Hepatocyte (in vitro differentiated cells): ENCODE results near the gene ALOX12. TPM values are rescaled to one million over a fixed set of nuclear protein-coding genes. Genes with fewer than 3 reads are reported as not detected.
A peak's percentile ranks its signal among the peaks of the same experiment; 100 is the strongest.

Experiments used
- DNase-seq: peaks from one replicate; pipeline ENCODE4 v3.0.0-alpha.2; 2016; ENCODE audit warnings: low spot score
- H2AFZ ChIP-seq: fragments of 200-600 bp; sonication (generic); 2 replicates; pipeline ENCODE4 v1.6.0; 2016; ENCODE audit warnings: antibody characterized with exemption, mild to moderate bottlenecking
- H3K27ac ChIP-seq: fragments of 200-600 bp; sonication (generic); 2 replicates; pipeline ENCODE4 v1.5.1; 2016; ENCODE audit warnings: mild to moderate bottlenecking
- H3K27me3 ChIP-seq: fragments of 200-600 bp; sonication (generic); 2 replicates; pipeline ENCODE4 v1.6.1; 2016
- H3K36me3 ChIP-seq: fragments of 200-600 bp; sonication (generic); replicated peaks from 2 replicates; pipeline ENCODE4 v1.5.1; 2016; ENCODE audit warnings: low read depth; ENCODE audit not compliant: insufficient read depth
- H3K4me1 ChIP-seq: fragments of 200-600 bp; sonication (generic); 2 replicates; pipeline ENCODE4 v1.5.1; 2016; ENCODE audit warnings: mild to moderate bottlenecking, moderate library complexity; ENCODE audit not compliant: insufficient read depth
- H3K4me2 ChIP-seq: fragments of 200-600 bp; sonication (generic); 2 replicates; pipeline ENCODE4 v1.6.0; 2016
- H3K4me3 ChIP-seq: fragments of 200-600 bp; sonication (generic); 2 replicates; pipeline ENCODE4 v1.5.1; 2016; ENCODE audit warnings: mild to moderate bottlenecking
- H3K79me2 ChIP-seq: fragments of 200-600 bp; sonication (generic); 2 replicates; pipeline ENCODE4 v1.6.0; 2017; ENCODE audit warnings: mild to moderate bottlenecking
- H3K9me2 ChIP-seq: fragments of 200-600 bp; sonication (generic); replicated peaks from 2 replicates; pipeline ENCODE4 v1.6.0; 2017; ENCODE audit warnings: mild to moderate bottlenecking; ENCODE audit not compliant: insufficient read depth
- H3K9me3 ChIP-seq: fragments of 200-600 bp; sonication (generic); 2 replicates; pipeline ENCODE4 v1.5.1; 2016; ENCODE audit warnings: low read depth, mild to moderate bottlenecking
- H4K20me1 ChIP-seq: fragments of 200-600 bp; sonication (generic); 2 replicates; pipeline ENCODE4 v1.6.0; 2016; ENCODE audit warnings: mild to moderate bottlenecking; ENCODE audit not compliant: insufficient read depth, poor library complexity, severe bottlenecking
- EZH2 ChIP-seq: fragments of 200-600 bp; sonication (generic); IDR thresholded peaks from 2 replicates; pipeline ENCODE4 v1.6.1; 2016; ENCODE audit warnings: antibody characterized with exemption, mild to moderate bottlenecking, borderline replicate concordance
- EZH2phosphoT487 ChIP-seq: fragments of 200-600 bp; sonication (generic); IDR thresholded peaks from one replicate; pipeline ENCODE4 v1.6.1; 2018; ENCODE audit warnings: antibody characterized with exemption, mild to moderate bottlenecking, low read depth, moderate library complexity; ENCODE audit not compliant: unreplicated experiment, severe bottlenecking
- WGBS: methylation state at CpG from one replicate; pipeline ENCODE4 v1.1.6; 2016; ENCODE audit warnings: low lambda C conversion rate; ENCODE audit errors: missing lambda C conversion rate; 5-methylcytosine and 5-hydroxymethylcytosine counted together
- polyA plus RNA-seq: library from polyadenylated mRNA; unstranded; fragments of >200 nt; fragmentation: Nextera tagmentation; extraction: Ambion mirVana; gene quantifications from 2 replicates; pipeline ENCODE4 v1.2.1, GENCODE V29; 2016
- total RNA-seq: library from RNA; depleted of rRNA; stranded (reverse); fragments of >200 nt; gene quantifications from 2 replicates; pipeline ENCODE4 v1.2.3, GENCODE V29; 2014
- TF ChIP-seq, protein P1 (sequence below): fragments of 200-600 bp; sonication (generic); IDR thresholded peaks from 2 replicates; pipeline ENCODE4 v1.5.1; 2016; ENCODE audit warnings: antibody characterized with exemption, mild to moderate bottlenecking; ENCODE audit not compliant: poor library complexity

Gene ALOX12
- total and polyA plus RNA-seq, 2 experiments from 2014 or later: 0.33 TPM; not detected in 1

DNA sequence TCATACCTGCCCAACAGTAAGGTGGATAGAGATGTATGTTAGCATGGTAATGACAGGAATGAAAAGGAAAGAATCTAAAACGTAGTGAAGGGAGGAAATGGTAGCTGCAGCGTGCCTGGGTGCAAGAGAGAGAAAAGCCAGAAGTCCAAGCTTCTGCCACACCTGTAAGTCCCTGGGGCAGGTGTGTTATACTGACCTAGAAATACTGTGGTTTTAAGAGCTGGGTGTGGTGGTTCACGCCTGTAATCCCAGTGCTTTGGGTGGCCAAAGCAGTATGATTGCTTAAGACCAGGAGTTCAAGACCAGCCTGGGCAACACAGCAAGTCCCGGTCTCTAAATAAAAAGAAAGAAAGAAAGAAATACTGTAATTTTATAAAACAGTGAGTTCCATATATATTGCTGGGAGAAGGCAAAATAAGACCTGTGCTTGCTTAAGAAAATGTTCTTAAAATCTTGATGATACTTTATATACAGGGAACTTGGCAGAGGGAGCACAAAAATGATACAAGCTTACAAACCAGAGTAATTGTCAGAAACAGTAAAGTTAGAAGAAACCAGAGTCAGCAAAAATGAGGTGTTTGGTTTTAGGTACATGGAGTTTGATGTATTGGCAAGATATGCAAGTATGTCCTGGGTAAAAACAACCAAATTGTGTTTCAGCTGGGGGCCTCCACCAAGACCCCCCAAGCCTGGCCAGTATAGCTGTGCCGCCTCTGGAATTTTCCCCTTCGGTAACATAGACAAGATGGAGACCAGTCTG is 6.6 kb downstream of the ALOX12 start:
- H3K36me3 ChIP-seq: no peaks in the 10 kb centered on the region
- no peak for DNase-seq
- peaks cover 14% of the 10 kb centered on the region for H3K79me2 ChIP-seq
- peaks cover 4% of the 10 kb centered on the region for H4K20me1 ChIP-seq
- no peak for TF ChIP-seq EZH2phosphoT487
- TF ChIP-seq, protein P1, sequence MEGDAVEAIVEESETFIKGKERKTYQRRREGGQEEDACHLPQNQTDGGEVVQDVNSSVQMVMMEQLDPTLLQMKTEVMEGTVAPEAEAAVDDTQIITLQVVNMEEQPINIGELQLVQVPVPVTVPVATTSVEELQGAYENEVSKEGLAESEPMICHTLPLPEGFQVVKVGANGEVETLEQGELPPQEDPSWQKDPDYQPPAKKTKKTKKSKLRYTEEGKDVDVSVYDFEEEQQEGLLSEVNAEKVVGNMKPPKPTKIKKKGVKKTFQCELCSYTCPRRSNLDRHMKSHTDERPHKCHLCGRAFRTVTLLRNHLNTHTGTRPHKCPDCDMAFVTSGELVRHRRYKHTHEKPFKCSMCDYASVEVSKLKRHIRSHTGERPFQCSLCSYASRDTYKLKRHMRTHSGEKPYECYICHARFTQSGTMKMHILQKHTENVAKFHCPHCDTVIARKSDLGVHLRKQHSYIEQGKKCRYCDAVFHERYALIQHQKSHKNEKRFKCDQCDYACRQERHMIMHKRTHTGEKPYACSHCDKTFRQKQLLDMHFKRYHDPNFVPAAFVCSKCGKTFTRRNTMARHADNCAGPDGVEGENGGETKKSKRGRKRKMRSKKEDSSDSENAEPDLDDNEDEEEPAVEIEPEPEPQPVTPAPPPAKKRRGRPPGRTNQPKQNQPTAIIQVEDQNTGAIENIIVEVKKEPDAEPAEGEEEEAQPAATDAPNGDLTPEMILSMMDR: no peak
- no peak for TF ChIP-seq EZH2
- H3K4me3 ChIP-seq: no peak overlapping the region
- H3K4me2 ChIP-seq: no peak overlapping the region
- peaks cover 4% of the 10 kb centered on the region for H3K4me1 ChIP-seq
- no peaks in the 10 kb centered on the region for H3K9me2 ChIP-seq
- H2AFZ ChIP-seq: no peak overlapping the region
- no peaks in the 10 kb centered on the region for H3K27me3 ChIP-seq
- no peak overlapping the region for H3K27ac ChIP-seq
- WGBS: 96% methylated on average over 6 of the region's 6 CpGs
- H3K9me3 ChIP-seq: no peaks in the 10 kb centered on the region

DNA sequence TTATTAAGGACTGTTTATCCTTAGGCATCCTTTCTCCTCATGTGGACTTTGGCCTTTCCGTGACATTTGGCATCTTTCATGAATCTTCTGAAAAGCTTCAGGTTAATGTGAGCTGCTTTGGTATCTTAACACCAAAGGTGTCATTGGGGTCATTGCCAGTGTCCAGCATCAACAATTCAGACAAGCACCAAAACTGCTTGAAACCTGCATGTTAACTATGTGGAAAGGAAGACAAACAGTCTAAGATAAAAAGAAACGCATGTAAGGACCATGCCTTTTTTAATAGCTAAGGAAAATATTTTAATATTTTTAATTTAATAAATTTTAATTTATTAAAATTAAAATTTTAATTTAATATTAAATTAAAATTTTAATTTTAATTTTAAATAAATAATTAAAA is 7.9 kb downstream of the ALOX12 start:
- H3K27ac ChIP-seq: no peak overlapping the region
- peaks cover 24% of the 10 kb centered on the region for H3K79me2 ChIP-seq
- H3K27me3 ChIP-seq: no peaks in the 10 kb centered on the region
- 96% methylated on average over 2 of the region's 2 CpGs for WGBS
- no peak for DNase-seq
- TF ChIP-seq, protein P1: no peak
- no peak for TF ChIP-seq EZH2
- TF ChIP-seq EZH2phosphoT487: no peak
- no peak overlapping the region for H3K4me3 ChIP-seq
- H4K20me1 ChIP-seq: peaks cover 4% of the 10 kb centered on the region
- no peaks in the 10 kb centered on the region for H3K36me3 ChIP-seq
- no peaks in the 10 kb centered on the region for H3K9me3 ChIP-seq
- no peaks in the 10 kb centered on the region for H3K9me2 ChIP-seq
- H3K4me2 ChIP-seq: no peak overlapping the region
- no peak overlapping the region for H2AFZ ChIP-seq
- H3K4me1 ChIP-seq: no peaks in the 10 kb centered on the region

DNA sequence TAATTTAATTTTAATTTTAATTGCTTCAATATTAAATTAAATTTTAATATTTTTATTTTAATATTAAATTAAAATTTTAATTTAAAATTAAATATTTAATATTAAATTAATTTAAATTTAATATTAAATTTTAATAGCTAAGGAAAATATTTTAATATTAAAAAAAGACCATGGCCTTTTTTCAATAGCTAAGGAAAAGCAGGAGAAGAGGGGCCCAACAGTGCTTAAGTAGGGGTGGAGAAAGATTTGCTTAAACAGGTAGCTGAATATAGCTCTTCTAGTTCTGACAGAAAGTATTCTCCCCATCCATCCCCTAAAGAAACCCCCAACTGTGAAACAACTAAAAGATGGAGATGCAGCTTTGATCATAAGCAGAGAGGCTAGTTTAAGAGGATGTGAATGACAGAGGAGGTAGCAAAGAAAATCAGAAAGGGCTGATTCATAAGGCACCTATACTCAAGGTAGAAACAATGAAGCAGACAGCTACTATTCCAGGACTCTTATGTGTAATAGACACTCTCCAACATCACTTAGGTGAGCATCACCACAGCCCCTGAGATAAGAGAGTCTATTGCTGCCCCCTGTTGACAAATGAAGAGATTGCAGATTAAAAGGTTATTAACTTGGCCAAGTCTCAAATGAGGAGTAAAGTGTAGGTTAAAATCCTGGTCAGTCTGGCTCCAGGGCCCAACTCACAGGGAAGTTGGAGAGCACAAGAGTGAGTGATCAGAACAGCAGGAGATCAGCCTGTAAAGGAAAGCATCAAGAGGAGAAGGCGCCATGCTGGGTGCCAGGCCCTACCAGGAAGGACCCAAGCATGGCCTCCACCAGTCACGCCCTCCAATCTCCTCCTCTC is 8.8 kb downstream of the ALOX12 start:
- H3K4me1 ChIP-seq: no peaks in the 10 kb centered on the region
- peak; percentile 78 for DNase-seq
- no peak overlapping the region for H3K4me3 ChIP-seq
- no peaks in the 10 kb centered on the region for H3K27me3 ChIP-seq
- TF ChIP-seq EZH2: no peak
- TF ChIP-seq, protein P1: peak; percentile 67
- no peak overlapping the region for H3K27ac ChIP-seq
- peaks cover 4% of the 10 kb centered on the region for H4K20me1 ChIP-seq
- 100% methylated on average over 2 of the region's 2 CpGs for WGBS
- no peaks in the 10 kb centered on the region for H3K9me3 ChIP-seq
- H3K79me2 ChIP-seq: peaks cover 31% of the 10 kb centered on the region
- no peaks in the 10 kb centered on the region for H3K9me2 ChIP-seq
- no peak overlapping the region for H3K4me2 ChIP-seq
- H3K36me3 ChIP-seq: no peaks in the 10 kb centered on the region
- no peak overlapping the region for H2AFZ ChIP-seq
